Endothelial cell of umbilical vein (primary cell): Measurements from ENCODE around the gene LMO7. TPM values are rescaled to one million over a fixed set of nuclear protein-coding genes. Genes with fewer than 3 reads are reported as not detected.

ENCODE experiments used
- BruUV-seq: library from RNA; stranded (reverse); fragments of 400-500 nt; replicated peaks from 2 replicates; lab custom pipeline; 2021; lab: Mats Ljungman, UMichigan
- CTCF ChIA-PET: fragments of 300-600, 350-600 bp; sonication (Branson Sonifier 250); formaldehyde crosslinking; loops from one replicate; lab custom pipeline; 2021; ENCODE audit warnings: antibody characterized with exemption, inconsistent platforms; lab: Charles Lee
- POLR2A ChIA-PET: fragments of 300-600, 350-600 bp; sonication (Branson Sonifier 250); formaldehyde crosslinking; loops from one replicate; lab custom pipeline; 2021; ENCODE audit warnings: antibody characterized with exemption, inconsistent platforms; lab: Charles Lee
- DNase-seq: peaks from one replicate; pipeline ENCODE4 v3.0.0-alpha.2; 2011; ENCODE audit warnings: low read depth, low spot score
- FAIRE-seq: peaks from 2 replicates; lab custom pipeline; 2011; peaks lifted over from hg19 to GRCh38; lab: Jason Lieb, UNC
- H2AFZ ChIP-seq: 2 replicates; pipeline ENCODE4 v1.6.0; 2012; ENCODE audit warnings: low read depth, low read length, control low read depth, inconsistent platforms
- H3K27ac ChIP-seq: 2 replicates; pipeline ENCODE4 v1.5.1; 2011; ENCODE audit warnings: low read depth, mild to moderate bottlenecking, control low read depth, low read length, moderate library complexity; ENCODE audit not compliant: insufficient read depth
- H3K27me3 ChIP-seq, 2 experiments: 2 replicates each; pipeline versions ENCODE4 v1.6.0 to v1.6.1; 2011; ENCODE audit warnings: low read length in 2 of 2, mixed read lengths in 1 of 2; ENCODE audit not compliant: control insufficient read depth in 2 of 2, insufficient read depth in 2 of 2
- H3K36me3 ChIP-seq, 2 experiments: 2 replicates in 1 of 2; 3 replicates in 1 of 2; pipeline ENCODE4 v1.5.1; 2011; ENCODE audit warnings: low read length in 2 of 2, mild to moderate bottlenecking in 1 of 2, moderate library complexity in 1 of 2; ENCODE audit not compliant: control insufficient read depth in 2 of 2, insufficient read depth in 2 of 2; ENCODE audit errors: extremely low read depth in 1 of 2
- H3K4me1 ChIP-seq: 3 replicates; pipeline ENCODE4 v1.5.1; 2011; ENCODE audit warnings: mild to moderate bottlenecking, low read length; ENCODE audit not compliant: control insufficient read depth, insufficient read depth; ENCODE audit errors: extremely low read depth
- H3K4me2 ChIP-seq: 2 replicates; pipeline ENCODE4 v1.6.1; 2011; ENCODE audit warnings: low read length, control low read depth, mixed read lengths; ENCODE audit not compliant: insufficient read depth
- H3K4me3 ChIP-seq, 3 experiments: fragments of 200-600 bp in 1 of 3; sonication (generic), shearing (Covaris generic) in 1 of 3; replicated peaks in 1 of 3; 2 replicates each; pipeline ENCODE4 v1.5.1; 2011 to 2016; ENCODE audit warnings: control low read depth in 3 of 3, low read length in 3 of 3, mild to moderate bottlenecking in 2 of 3, inconsistent platforms in 1 of 3, low read depth in 1 of 3, moderate library complexity in 1 of 3; ENCODE audit not compliant: insufficient read depth in 1 of 3
- H3K79me2 ChIP-seq: 2 replicates; pipeline ENCODE4 v1.6.0; 2012; ENCODE audit warnings: low read length, inconsistent platforms; ENCODE audit not compliant: control insufficient read depth, insufficient read depth
- H3K9ac ChIP-seq: replicated peaks from 2 replicates; pipeline ENCODE3; 2011; ENCODE audit warnings: low read length, control low read depth; ENCODE audit not compliant: insufficient read depth; ENCODE audit errors: extremely low read depth
- H3K9me1 ChIP-seq: replicated peaks from 3 replicates; pipeline ENCODE4 v1.6.0; 2011; ENCODE audit warnings: mild to moderate bottlenecking, low read length; ENCODE audit not compliant: control insufficient read depth, insufficient read depth; ENCODE audit errors: extremely low read depth
- H3K9me3 ChIP-seq: replicated peaks from 2 replicates; pipeline ENCODE4 v1.5.1; 2012; ENCODE audit warnings: low read length, inconsistent platforms; ENCODE audit not compliant: control insufficient read depth, insufficient read depth
- H4K20me1 ChIP-seq: replicated peaks from 2 replicates; pipeline ENCODE3; 2011; ENCODE audit warnings: mild to moderate bottlenecking, low read length; ENCODE audit not compliant: control insufficient read depth, insufficient read depth; ENCODE audit errors: extremely low read depth
- EZH2 ChIP-seq: IDR thresholded peaks from 2 replicates; pipeline ENCODE4 v1.6.1; 2012; ENCODE audit warnings: borderline replicate concordance, low read depth, mild to moderate bottlenecking, moderate library complexity, low read length, inconsistent platforms; ENCODE audit not compliant: severe bottlenecking
- FOS ChIP-seq: IDR thresholded peaks from 2 replicates; pipeline ENCODE4 v1.6.1; 2011; ENCODE audit warnings: mild to moderate bottlenecking, low read length, moderate library complexity, borderline replicate concordance; ENCODE audit not compliant: insufficient read depth
- GATA2 ChIP-seq: IDR thresholded peaks from 2 replicates; pipeline ENCODE4 v1.7.0; 2011; ENCODE audit warnings: low read depth, mild to moderate bottlenecking, moderate library complexity, mixed read lengths, low read length; ENCODE audit not compliant: insufficient read length, insufficient read depth
- JUN ChIP-seq: IDR thresholded peaks from 2 replicates; pipeline ENCODE4 v1.6.1; 2011; ENCODE audit warnings: borderline replicate concordance, low read depth; ENCODE audit not compliant: insufficient read length, insufficient read depth
- MYC ChIP-seq: IDR thresholded peaks from one replicate; pipeline ENCODE4 v1.6.1; 2011; ENCODE audit warnings: mild to moderate bottlenecking, low read depth, low read length
- POLR2A ChIP-seq: IDR thresholded peaks from 2 replicates; pipeline ENCODE4 v1.6.1; 2012; ENCODE audit warnings: low read depth, mild to moderate bottlenecking, control low read depth, low read length
- POLR2AphosphoS5 ChIP-seq: IDR thresholded peaks from 2 replicates; pipeline ENCODE4 v1.6.1; 2012; ENCODE audit warnings: low read depth, mild to moderate bottlenecking, control low read depth, low read length, moderate library complexity; ENCODE audit not compliant: insufficient read depth
- dilution Hi-C: fragments of 300-500 bp; cut with MboI; formaldehyde crosslinking; loops from one replicate; pipeline ENCODE4 v1.15.0; 2019; ENCODE audit warnings: low sequenced_read_pairs; ENCODE audit not compliant: extremely low pct_ligation_motif_present
- intact Hi-C: fragments of 100-400 bp; cut with micrococcal nuclease; formaldehyde crosslinking; loops from one replicate; pipeline ENCODE4 v1.10.0; 2022
- polyA plus RNA-seq, 4 experiments: library from polyadenylated mRNA; depleted of rRNA in 3 of 4; stranded (reverse) in 3 of 4; unstranded in 1 of 4; fragments of >200 nt; gene quantifications; 2 replicates each; pipeline versions ENCODE4 v1.2.1 to v1.2.3, GENCODE V29; 2011 to 2012; ENCODE audit warnings: missing spikeins in 1 of 4
- total RNA-seq: library from RNA; stranded (reverse); gene quantifications from 2 replicates; pipeline ENCODE4 v1.2.3, GENCODE V29; 2021
- TF ChIP-seq, protein P1 (sequence below), 2 donors: IDR thresholded peaks; 1 replicate in 1 of 2; 2 replicates in 1 of 2; pipeline ENCODE4 v1.5.1; 2011; ENCODE audit warnings: low read length in 2 of 2, mild to moderate bottlenecking in 2 of 2, moderate library complexity in 2 of 2, control low read depth in 1 of 2, inconsistent platforms in 1 of 2, low read depth in 1 of 2; ENCODE audit not compliant: insufficient read depth in 1 of 2; ENCODE audit errors: extremely low read depth in 1 of 2

LMO7 gene
- total and polyA plus RNA-seq, 2 donors (not counting 3 experiments of a cell fraction or from before 2014, with no cell fraction given), result 10.5 to 21.1 TPM

DNA sequence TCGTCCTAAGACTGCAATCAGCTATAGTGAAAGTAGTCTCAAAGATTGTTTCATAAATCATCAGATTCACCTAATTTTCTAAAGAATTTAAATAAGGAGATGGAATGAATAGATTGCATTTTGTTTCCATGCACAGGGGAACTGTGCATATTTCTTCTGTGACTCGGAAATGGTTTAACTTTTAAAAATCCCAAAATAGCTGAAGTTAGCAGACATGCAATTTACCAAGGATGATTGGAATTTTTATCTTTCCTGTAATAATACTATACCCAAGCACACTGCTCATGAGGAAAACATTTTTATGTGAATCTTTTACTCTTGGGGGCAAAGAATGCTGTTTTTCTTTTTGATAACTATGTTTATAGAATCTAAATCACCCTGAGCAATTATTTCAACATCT is 15.0 kb upstream of the LMO7 start:
- Histone ChIP-seq H3K27me3 (no peaks in the 10 kb centered on the region), H2AFZ (no peak overlapping the region), H3K36me3 (no peaks in the 10 kb centered on the region), H3K79me2 (no peaks in the 10 kb centered on the region), H3K9ac (no peak overlapping the region), H4K20me1 (no peaks in the 10 kb centered on the region), H3K9me3 (no peaks in the 10 kb centered on the region), H3K4me2 (peak overlapping the region; percentile 84), H3K9me1 (no peaks in the 10 kb centered on the region), H3K27ac (no peak overlapping the region), H3K4me1 (peaks cover 8% of the 10 kb centered on the region), H3K4me3 (no peak overlapping the region)
- DNase-seq (peak; percentile 36), FAIRE-seq (no peak)
- no TSS peak for BruUV-seq
- POLR2A ChIA-PET, result no interaction called here
- TF ChIP-seq POLR2AphosphoS5 (no peak), JUN (peak; percentile 4), EZH2 (no peak), FOS (no peak), MYC (no peak), POLR2A (no peak), GATA2 (peak; percentile 11)
- TF ChIP-seq, protein P1, sequence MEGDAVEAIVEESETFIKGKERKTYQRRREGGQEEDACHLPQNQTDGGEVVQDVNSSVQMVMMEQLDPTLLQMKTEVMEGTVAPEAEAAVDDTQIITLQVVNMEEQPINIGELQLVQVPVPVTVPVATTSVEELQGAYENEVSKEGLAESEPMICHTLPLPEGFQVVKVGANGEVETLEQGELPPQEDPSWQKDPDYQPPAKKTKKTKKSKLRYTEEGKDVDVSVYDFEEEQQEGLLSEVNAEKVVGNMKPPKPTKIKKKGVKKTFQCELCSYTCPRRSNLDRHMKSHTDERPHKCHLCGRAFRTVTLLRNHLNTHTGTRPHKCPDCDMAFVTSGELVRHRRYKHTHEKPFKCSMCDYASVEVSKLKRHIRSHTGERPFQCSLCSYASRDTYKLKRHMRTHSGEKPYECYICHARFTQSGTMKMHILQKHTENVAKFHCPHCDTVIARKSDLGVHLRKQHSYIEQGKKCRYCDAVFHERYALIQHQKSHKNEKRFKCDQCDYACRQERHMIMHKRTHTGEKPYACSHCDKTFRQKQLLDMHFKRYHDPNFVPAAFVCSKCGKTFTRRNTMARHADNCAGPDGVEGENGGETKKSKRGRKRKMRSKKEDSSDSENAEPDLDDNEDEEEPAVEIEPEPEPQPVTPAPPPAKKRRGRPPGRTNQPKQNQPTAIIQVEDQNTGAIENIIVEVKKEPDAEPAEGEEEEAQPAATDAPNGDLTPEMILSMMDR (IDR thresholded peaks at IDR 0.05; ENCODE audit: extremely low read depth in 1 of 2, insufficient read depth in 1 of 2, low read depth in 1 of 2, low read length in 2 of 2), result no peak
- intact Hi-C loops, result loop anchor here (2.0 to 5.0 kb wide), 2 partner anchors 14 to 39 kb away; no protein-coding TSS in a partner anchor
- dilution Hi-C loops, result no loop called here
- CTCF ChIA-PET, result interaction anchor here (1.0 kb wide), 2 partner anchors 13 to 19 kb away, joined by 3 read pairs; no protein-coding TSS in a partner anchor
